Spleen (tissue), 7 donors: ENCODE data around the gene DAD1.

Source experiments
- CTCF ChIP-seq, 11 experiments: fragments of 200-600 bp in 7 of 11; fragments of 450-650 bp in 4 of 11; sonication (generic) in 4 of 11; IDR thresholded peaks in 8 of 11; conservative IDR thresholded peaks in 3 of 11; 1 replicate in 7 of 11; 2 replicates in 4 of 11; pipeline versions ENCODE4 v1.4.0 to v1.8.0; 2016 to 2021; ENCODE audit warnings: antibody characterized with exemption in 11 of 11, inconsistent platforms in 4 of 11, mild to moderate bottlenecking in 1 of 11
- POLR2A ChIP-seq, 3 donors: fragments of 450-650 bp; IDR thresholded peaks; one replicate each; pipeline ENCODE4 v1.5.1; 2017; ENCODE audit warnings: antibody characterized with exemption in 3 of 3, mild to moderate bottlenecking in 1 of 3
- POLR2AphosphoS5 ChIP-seq, 3 donors: sonication (generic); formaldehyde crosslinking; IDR thresholded peaks; one replicate each; pipeline ENCODE4 v1.5.1; 2017; ENCODE audit warnings: antibody characterized with exemption in 3 of 3
- donor health status: DM: no; HTN: no; CAD: no; lungs with moderate emphysema.
- donor health status: DM: no; HTN: no; CAD: no.
- donor health status: DM: no; HTN: no; CAD: no.

GRCh38 chr14:22630066-22630465, 41.0 kb upstream of the DAD1 start:
- TF ChIP-seq CTCF (IDR thresholded peaks at IDR 0.05 in 8 of 11, conservative IDR thresholded peaks at IDR 0.05 in 3 of 11) (no peak), POLR2AphosphoS5 (IDR thresholded peaks at IDR 0.05) (no peak), POLR2A (IDR thresholded peaks at IDR 0.05) (no peak)
